GM10266 (cell line): Measurements from ENCODE around the gene PPP4R4.
"Not testable (repeated sequence)": the region's sequence is repeated elsewhere in the genome, so short reads cannot be mapped to it uniquely, and the experiment has no call there.

Source experiments
- DNase-seq: peaks from one replicate; pipeline ENCODE4 v3.0.0; 2012; ENCODE audit errors: extremely low spot score
- TF ChIP-seq, protein P1 (sequence below): IDR thresholded peaks from 2 replicates; pipeline ENCODE4 v1.5.1; 2012; ENCODE audit warnings: mild to moderate bottlenecking, low read depth; ENCODE audit not compliant: control insufficient read depth, insufficient read depth; ENCODE audit errors: missing control alignments

PPP4R4 gene

DNA sequence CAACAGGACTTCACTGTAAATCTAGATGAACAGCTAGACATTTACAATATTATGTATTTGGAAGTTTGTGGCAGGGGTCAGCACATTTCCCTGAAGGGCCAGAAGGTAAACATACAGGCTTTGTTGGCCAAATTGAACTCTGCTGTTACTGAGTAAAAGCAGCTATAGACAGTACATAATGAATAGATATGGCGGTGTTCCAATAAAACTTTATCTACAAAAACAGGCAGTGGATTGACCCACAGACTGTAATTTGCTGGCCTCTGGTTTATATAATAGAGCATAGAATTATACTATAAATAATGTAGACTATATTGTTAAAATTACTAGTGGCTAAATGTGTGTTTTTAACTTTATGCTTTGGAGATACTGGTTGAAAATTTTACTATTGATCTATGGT lies 93.2 kb downstream of the PPP4R4 start:
- DNase-seq: no peak
- TF ChIP-seq, protein P1, sequence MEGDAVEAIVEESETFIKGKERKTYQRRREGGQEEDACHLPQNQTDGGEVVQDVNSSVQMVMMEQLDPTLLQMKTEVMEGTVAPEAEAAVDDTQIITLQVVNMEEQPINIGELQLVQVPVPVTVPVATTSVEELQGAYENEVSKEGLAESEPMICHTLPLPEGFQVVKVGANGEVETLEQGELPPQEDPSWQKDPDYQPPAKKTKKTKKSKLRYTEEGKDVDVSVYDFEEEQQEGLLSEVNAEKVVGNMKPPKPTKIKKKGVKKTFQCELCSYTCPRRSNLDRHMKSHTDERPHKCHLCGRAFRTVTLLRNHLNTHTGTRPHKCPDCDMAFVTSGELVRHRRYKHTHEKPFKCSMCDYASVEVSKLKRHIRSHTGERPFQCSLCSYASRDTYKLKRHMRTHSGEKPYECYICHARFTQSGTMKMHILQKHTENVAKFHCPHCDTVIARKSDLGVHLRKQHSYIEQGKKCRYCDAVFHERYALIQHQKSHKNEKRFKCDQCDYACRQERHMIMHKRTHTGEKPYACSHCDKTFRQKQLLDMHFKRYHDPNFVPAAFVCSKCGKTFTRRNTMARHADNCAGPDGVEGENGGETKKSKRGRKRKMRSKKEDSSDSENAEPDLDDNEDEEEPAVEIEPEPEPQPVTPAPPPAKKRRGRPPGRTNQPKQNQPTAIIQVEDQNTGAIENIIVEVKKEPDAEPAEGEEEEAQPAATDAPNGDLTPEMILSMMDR: no peak

DNA sequence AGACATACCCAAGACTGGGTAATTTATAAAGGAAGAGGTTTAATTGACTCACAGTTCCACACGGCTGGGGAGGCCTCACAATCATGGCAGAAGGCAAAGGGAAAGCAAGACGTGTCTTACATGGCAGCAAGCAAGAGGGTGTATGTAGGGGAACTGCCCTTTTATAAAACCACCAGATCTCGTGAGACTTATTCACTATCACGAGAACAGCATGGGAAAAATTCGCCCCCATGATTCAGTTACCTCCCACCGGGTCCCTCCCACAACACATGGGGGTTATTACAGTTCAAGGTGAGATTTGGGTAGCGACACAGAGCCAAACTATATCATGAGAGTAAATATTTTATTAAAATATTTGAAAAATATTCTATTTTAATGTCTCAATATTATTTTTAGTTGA lies 94.5 kb downstream of the PPP4R4 start:
- not testable (repeated sequence) for DNase-seq

GRCh38 chr14:94269156-94269555 lies 95.0 kb downstream of the PPP4R4 start:
- TF ChIP-seq, protein P1: no peak
- DNase-seq: no peak

DNA sequence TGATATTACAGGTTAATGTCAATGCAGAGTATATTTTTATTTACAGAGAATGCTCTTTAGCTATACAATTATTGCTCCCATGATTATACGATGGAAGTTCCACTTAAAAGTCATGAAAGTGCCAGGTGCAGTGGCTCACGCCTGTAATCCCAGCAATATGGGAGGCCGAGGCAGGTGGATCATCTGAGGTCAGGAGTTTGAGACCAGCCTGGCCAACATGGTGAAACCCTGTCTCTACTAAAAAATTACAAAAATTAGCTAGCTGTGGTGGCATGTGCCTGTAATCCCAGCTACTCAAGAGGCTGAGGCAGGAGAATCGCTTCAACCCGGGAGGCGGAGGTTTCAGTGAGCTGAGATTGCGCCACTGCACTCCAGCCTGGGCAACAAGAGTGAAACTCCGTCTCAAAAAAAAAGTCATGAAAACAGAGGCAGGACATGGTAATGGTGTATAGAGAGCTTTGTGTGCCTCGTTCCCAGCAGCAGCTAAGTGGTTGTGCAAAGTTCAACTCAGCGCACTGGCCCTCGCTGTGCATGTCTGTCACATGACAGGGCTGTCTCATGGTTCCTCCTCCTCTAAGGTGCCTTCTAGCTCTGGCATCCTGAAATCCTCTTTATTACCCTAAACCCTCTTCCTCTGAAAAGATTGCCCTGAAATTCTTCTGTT lies 102.9 kb downstream of the PPP4R4 start:
- not testable (repeated sequence) for DNase-seq

DNA sequence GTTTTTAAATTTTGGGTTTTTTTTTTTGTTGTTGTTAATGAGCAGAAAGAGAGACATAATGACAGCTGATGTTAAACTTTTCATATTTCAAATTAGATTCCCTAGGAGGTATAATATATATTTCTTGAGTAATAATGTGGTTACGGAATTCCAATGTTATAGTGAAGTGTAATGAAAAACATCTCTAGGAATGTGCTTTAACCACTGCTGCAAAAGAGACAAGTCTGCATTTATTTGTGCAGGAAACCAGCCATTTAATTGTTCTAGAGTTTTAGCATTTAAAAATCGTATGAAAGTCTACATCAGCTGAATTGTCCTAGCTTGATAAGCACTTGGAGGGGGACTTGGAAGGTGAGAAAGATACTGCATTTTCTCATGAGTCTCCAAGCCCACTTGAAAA lies 104.6 kb downstream of the PPP4R4 start:
- no peak for DNase-seq
- TF ChIP-seq, protein P1: no peak

DNA sequence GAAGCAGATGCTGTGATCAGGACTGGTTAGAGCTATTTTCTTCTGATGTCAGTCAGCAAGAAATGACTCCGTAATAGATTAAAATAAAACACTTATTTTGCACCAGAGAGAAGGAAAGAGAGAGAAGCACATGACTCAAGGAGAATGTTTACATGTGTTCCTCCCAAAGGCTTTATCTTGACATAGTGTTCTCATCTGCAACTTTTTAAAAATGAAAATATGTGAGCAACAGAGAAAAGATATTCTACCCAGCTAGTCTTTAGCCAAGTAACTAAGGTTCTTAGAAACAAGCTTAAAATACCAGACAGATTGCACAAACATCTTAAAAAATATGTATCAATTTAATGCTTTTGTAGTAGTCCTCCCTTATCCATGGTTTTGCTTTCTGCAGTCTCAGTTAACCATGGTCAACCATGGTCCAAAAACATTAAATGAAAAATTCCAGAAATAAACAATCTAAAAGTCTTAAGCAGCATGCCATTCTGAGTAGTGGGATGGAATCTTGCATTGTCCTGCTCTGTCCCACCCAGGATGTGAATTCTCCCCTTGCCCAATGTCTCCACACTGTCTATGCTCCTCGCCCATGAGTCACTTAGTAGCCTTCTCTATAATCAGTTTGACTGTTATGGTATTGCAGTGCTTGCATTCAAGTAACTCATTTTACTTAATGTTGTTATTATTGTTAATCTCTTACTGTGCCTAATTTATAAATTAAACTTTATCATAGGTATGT lies 109.0 kb downstream of the PPP4R4 start:
- TF ChIP-seq, protein P1: no peak
- DNase-seq: no peak

DNA sequence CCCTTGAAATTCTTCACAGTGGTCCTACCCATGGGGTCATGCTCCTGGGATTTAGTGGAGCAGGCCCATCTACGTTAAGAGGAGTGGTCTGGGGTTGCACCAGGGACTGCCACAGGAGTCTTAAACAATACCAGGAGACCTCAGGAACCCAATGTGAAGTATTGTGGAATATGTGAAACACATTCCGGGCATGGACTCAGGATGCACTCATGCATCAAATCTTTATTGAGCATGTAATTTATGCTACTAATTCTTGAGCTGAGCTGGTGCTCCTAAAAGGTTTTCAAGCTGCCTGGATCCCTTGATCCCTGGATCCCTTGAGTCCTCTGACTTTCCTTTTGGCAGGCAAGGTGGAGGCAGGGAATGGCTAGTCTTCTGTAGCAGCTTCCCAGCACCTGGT lies 110.1 kb downstream of the PPP4R4 start:
- no peak for DNase-seq
- TF ChIP-seq, protein P1: no peak

DNA sequence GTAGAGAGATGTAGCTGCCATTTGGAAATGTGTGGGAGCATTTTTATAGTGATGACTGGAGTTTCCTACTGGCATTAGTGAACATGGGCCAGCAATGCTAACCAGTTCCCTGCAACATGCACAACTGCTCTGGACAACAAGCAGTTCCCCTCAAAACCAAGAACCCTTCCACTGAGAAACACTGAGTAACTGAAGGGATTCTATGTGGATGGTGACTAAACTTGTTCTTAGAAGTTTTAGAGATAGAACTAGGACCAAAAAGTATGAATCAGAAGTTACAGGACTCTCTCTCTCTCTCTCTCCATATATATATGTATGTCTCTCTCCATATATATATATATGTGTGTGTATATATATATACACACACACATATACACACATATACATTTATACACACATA lies 111.0 kb downstream of the PPP4R4 start:
- no peak for DNase-seq
- TF ChIP-seq, protein P1: no peak
